Fibroblast of lung (primary cell): Measurements from ENCODE around the gene CCT8. TPM values are rescaled to one million over a fixed set of nuclear protein-coding genes. Genes with fewer than 3 reads are reported as not detected.
"Not testable (repeated sequence)": the region's sequence is repeated elsewhere in the genome, so short reads cannot be mapped to it uniquely, and the experiment has no call there.

Experiments
- DNase-seq, 2 donors: peaks; one replicate each; pipeline versions ENCODE4 v3.0.0 to v3.0.0-alpha.2; 2010; ENCODE audit warnings: low read depth in 2 of 2
- H2AFZ ChIP-seq: 2 replicates; pipeline ENCODE4 v1.5.1; 2012; ENCODE audit warnings: low read length, control low read depth, inconsistent platforms
- H3K27ac ChIP-seq: 2 replicates; pipeline ENCODE4 v1.5.1; 2011; ENCODE audit warnings: low read length, control low read depth; ENCODE audit not compliant: insufficient read depth
- H3K27me3 ChIP-seq: 2 replicates; pipeline ENCODE4 v1.5.1; 2011; ENCODE audit warnings: mild to moderate bottlenecking, low read length; ENCODE audit not compliant: control insufficient read depth, insufficient read depth
- H3K36me3 ChIP-seq: 2 replicates; pipeline ENCODE4 v1.5.1; 2011; ENCODE audit warnings: low read length; ENCODE audit not compliant: control insufficient read depth, insufficient read depth
- H3K4me1 ChIP-seq: 2 replicates; pipeline ENCODE4 v1.5.1; 2011; ENCODE audit warnings: low read length; ENCODE audit not compliant: control insufficient read depth, insufficient read depth; ENCODE audit errors: extremely low read depth
- H3K4me2 ChIP-seq: 2 replicates; pipeline ENCODE4 v1.5.1; 2011; ENCODE audit warnings: low read length, control low read depth; ENCODE audit not compliant: insufficient read depth; ENCODE audit errors: extremely low read depth
- H3K4me3 ChIP-seq, 4 experiments: fragments of 200-600 bp in 1 of 4; sonication (generic) in 1 of 4; replicated peaks in 1 of 4; 2 replicates each; pipeline ENCODE4 v1.5.1; 2011 to 2016; ENCODE audit warnings: low read length in 4 of 4, low read depth in 3 of 4, mild to moderate bottlenecking in 3 of 4, control low read depth in 2 of 4, inconsistent platforms in 1 of 4, mixed read lengths in 1 of 4; ENCODE audit not compliant: insufficient read depth in 1 of 4; ENCODE audit errors: control extremely low read depth in 1 of 4
- H3K79me2 ChIP-seq: 2 replicates; pipeline ENCODE4 v1.5.1; 2012; ENCODE audit warnings: mild to moderate bottlenecking, low read length, inconsistent platforms; ENCODE audit not compliant: control insufficient read depth, insufficient read depth
- H3K9ac ChIP-seq: 2 replicates; pipeline ENCODE4 v1.5.1; 2011; ENCODE audit warnings: mild to moderate bottlenecking, low read length, control low read depth; ENCODE audit not compliant: insufficient read depth
- H3K9me3 ChIP-seq: 2 replicates; pipeline ENCODE4 v1.5.1; 2012; ENCODE audit warnings: low read depth, low read length; ENCODE audit not compliant: control insufficient read depth, insufficient read depth
- H4K20me1 ChIP-seq: 2 replicates; pipeline ENCODE4 v1.5.1; 2011; ENCODE audit warnings: low read length; ENCODE audit not compliant: control insufficient read depth, insufficient read depth; ENCODE audit errors: extremely low read depth
- EZH2 ChIP-seq: IDR thresholded peaks from 2 replicates; pipeline ENCODE4 v1.5.1; 2012; ENCODE audit warnings: low read length, control low read depth, mild to moderate bottlenecking; ENCODE audit errors: missing control alignments
- polyA plus RNA-seq, 2 donors: library from polyadenylated mRNA; depleted of rRNA in 1 of 2; stranded (reverse) in 1 of 2; unstranded in 1 of 2; fragments of >200 nt; gene quantifications; 2 replicates each; pipeline ENCODE4 v1.2.1, GENCODE V29; 2011 to 2012; ENCODE audit warnings: missing spikeins in 1 of 2
- total RNA-seq: library from RNA; depleted of rRNA; stranded (reverse); fragments of >200 nt; gene quantifications from 2 replicates; pipeline ENCODE4 v1.2.1, GENCODE V29; 2014
- TF ChIP-seq, protein P1 (sequence below), 2 donors: IDR thresholded peaks in 1 of 2; conservative IDR thresholded peaks in 1 of 2; 1 replicate in 1 of 2; 2 replicates in 1 of 2; pipeline ENCODE4 v1.5.1; 2011 to 2012; ENCODE audit warnings: low read length in 2 of 2, control low read depth in 1 of 2, inconsistent platforms in 1 of 2, low read depth in 1 of 2, mild to moderate bottlenecking in 1 of 2

CCT8 gene
- total and polyA plus RNA-seq, 2 donors (not counting 1 experiment from before 2014, with no cell fraction given): 207 to 209 TPM

DNA sequence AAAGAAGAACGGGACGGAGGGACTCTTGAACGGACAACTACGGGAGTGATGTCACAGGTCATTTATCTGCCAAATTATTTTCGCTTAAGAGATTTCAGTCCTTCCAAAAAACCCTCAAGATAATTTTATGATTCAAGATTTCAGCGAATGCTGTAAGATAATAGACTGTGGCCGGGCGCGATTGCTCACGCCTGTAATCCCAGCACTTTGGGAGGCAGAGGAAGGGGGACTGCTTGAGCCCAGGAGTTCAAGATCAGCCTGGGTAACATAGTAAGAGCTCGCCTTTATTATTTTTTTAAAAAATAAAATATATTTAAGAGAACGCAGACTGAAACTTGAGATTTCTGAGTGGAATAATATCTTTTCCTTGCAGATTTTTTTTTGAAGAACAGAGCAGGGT lies 54.9 kb downstream of the CCT8 start:
- H3K4me2 ChIP-seq: peak overlapping the region; percentile 91
- H3K9me3 ChIP-seq: no peaks in the 10 kb centered on the region
- peak; percentile 20 to 45 for DNase-seq
- no peaks in the 10 kb centered on the region for H3K36me3 ChIP-seq
- peak overlapping the region; percentile 92 for H2AFZ ChIP-seq
- H3K4me1 ChIP-seq: peaks cover 2% of the 10 kb centered on the region
- H3K79me2 ChIP-seq: peaks cover 12% of the 10 kb centered on the region
- peak overlapping the region; percentile 73 to 87 (median 76) for H3K4me3 ChIP-seq
- H3K9ac ChIP-seq: peak overlapping the region; percentile 69
- no peaks in the 10 kb centered on the region for H4K20me1 ChIP-seq
- H3K27me3 ChIP-seq: no peaks in the 10 kb centered on the region
- TF ChIP-seq EZH2: no peak
- TF ChIP-seq, protein P1, sequence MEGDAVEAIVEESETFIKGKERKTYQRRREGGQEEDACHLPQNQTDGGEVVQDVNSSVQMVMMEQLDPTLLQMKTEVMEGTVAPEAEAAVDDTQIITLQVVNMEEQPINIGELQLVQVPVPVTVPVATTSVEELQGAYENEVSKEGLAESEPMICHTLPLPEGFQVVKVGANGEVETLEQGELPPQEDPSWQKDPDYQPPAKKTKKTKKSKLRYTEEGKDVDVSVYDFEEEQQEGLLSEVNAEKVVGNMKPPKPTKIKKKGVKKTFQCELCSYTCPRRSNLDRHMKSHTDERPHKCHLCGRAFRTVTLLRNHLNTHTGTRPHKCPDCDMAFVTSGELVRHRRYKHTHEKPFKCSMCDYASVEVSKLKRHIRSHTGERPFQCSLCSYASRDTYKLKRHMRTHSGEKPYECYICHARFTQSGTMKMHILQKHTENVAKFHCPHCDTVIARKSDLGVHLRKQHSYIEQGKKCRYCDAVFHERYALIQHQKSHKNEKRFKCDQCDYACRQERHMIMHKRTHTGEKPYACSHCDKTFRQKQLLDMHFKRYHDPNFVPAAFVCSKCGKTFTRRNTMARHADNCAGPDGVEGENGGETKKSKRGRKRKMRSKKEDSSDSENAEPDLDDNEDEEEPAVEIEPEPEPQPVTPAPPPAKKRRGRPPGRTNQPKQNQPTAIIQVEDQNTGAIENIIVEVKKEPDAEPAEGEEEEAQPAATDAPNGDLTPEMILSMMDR (conservative IDR thresholded peaks at IDR 0.05 in 1 of 2, IDR thresholded peaks at IDR 0.05 in 1 of 2; ENCODE audit: low read depth in 1 of 2, low read length in 2 of 2): no peak
- H3K27ac ChIP-seq: peak overlapping the region; percentile 67

DNA sequence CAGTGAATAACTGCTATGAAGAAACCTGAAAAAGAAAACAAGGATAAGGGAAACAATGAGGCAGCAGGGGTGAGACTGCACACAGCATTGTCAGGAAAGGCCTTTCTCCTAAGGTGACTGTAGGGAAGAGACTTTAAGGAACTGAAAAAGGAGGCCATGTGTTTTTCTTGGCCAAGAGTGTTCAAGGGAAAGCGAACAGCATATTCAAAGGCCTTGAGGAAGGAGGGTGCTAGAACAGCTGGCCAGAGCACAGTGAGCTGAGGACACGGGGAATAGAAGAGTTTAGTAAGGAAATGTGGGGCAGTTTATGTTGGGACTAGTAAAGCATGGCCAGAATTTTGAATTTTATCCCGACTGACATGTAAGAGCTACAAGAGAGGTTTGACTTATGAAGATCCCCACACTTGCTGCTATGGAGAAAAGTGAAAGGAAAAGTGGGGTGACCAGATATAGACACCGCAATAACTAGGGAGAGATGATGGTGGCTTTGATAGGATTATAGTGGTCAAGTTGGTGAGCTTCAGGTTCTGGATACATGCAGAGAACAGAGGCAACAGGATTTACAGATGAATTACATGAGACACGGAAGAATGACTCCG lies 55.7 kb downstream of the CCT8 start:
- no peaks in the 10 kb centered on the region for H4K20me1 ChIP-seq
- no peaks in the 10 kb centered on the region for H3K27me3 ChIP-seq
- H2AFZ ChIP-seq: no peak overlapping the region
- no peak overlapping the region for H3K9ac ChIP-seq
- peak overlapping the region; percentile 91 for H3K4me2 ChIP-seq
- peaks cover 2% of the 10 kb centered on the region for H3K4me1 ChIP-seq
- H3K4me3 ChIP-seq: peak overlapping the region; percentile 73 to 87 (median 76)
- TF ChIP-seq, protein P1 (conservative IDR thresholded peaks at IDR 0.05 in 1 of 2, IDR thresholded peaks at IDR 0.05 in 1 of 2; ENCODE audit: low read depth in 1 of 2, low read length in 2 of 2): no peak
- no peak for TF ChIP-seq EZH2
- H3K27ac ChIP-seq: no peak overlapping the region
- H3K36me3 ChIP-seq: no peaks in the 10 kb centered on the region
- no peaks in the 10 kb centered on the region for H3K9me3 ChIP-seq
- peaks cover 12% of the 10 kb centered on the region for H3K79me2 ChIP-seq
- DNase-seq: no peak

DNA sequence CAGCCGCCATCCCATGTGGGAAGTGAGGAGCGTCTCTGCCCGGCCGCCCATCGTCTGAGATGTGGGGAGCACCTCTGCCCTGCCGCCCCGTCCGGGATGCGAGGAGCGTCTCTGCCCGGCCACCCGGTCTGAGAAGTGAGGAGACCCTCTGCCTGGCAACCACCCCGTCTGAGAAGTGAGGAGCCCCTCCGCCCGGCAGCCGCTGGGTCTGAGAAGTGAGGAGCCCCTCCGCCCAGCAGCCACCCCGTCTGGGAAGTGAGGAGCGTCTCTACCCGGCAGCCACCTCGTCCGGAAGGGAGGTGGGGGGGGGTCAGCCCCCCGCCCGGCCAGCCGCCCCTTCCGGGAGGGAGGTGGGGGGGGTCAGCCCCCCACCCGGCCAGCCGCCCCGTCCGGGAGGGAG lies 62.2 kb downstream of the CCT8 start:
- H3K4me3 ChIP-seq, H3K9ac ChIP-seq, H3K79me2 ChIP-seq, DNase-seq, H3K4me2 ChIP-seq, H4K20me1 ChIP-seq, H3K9me3 ChIP-seq, H3K27me3 ChIP-seq, H2AFZ ChIP-seq, H3K27ac ChIP-seq, H3K4me1 ChIP-seq, H3K36me3 ChIP-seq: not testable (repeated sequence)
